ENCODE data around the gene MEIOB.
A peak's percentile ranks its signal among the peaks of the same experiment; 100 is the strongest.
"Not testable (repeated sequence)": the region's sequence is repeated elsewhere in the genome, so short reads cannot be mapped to it uniquely, and the experiment has no call there.

Gene MEIOB

GRCh38 chr16:1871974-1872635 lies at the start of gene MEIOB:
TSS of gene MEIOB (minus strand) at chr16:1872164. CDS start at chr16:1868175, 3,989 bp downstream.
- DNase-seq: peak; percentile 16

GRCh38 chr16:1920727-1921171 lies 48.8 kb upstream of the MEIOB start:
- DNase-seq: no peak

GRCh38 chr16:1920122-1920521 lies 48.2 kb upstream of the MEIOB start:
- DNase-seq: not testable (repeated sequence)

- DNase-seq: no peak
Observed at GRCh38 chr16:1919327-1919998, 47.5 kb upstream of the MEIOB start.

GRCh38 chr16:1918351-1919326 lies 46.7 kb upstream of the MEIOB start, which contains the start of gene HS3ST6:
TSS of gene HS3ST6 (minus strand) at chr16:1918415. CDS start at chr16:1918323, 92 bp downstream.
- DNase-seq: no peak

- DNase-seq: no peak
Observed at GRCh38 chr16:1917665-1918350, 45.8 kb upstream of the MEIOB start.

- no peak for DNase-seq
Observed at GRCh38 chr16:1917056-1917664, 45.2 kb upstream of the MEIOB start.

GRCh38 chr16:1916640-1916990 lies 44.7 kb upstream of the MEIOB start:
- DNase-seq: no peak

- DNase-seq: no peak
Observed at GRCh38 chr16:1915732-1916639, 44.0 kb upstream of the MEIOB start.

GRCh38 chr16:1914988-1915387 lies 43.0 kb upstream of the MEIOB start:
- no peak for DNase-seq

GRCh38 chr16:1914084-1914608 lies 42.2 kb upstream of the MEIOB start:
- no peak for DNase-seq

GRCh38 chr16:1913327-1914083 lies 41.5 kb upstream of the MEIOB start:
- DNase-seq: no peak

GRCh38 chr16:1912215-1912543 lies 40.2 kb upstream of the MEIOB start:
- no peak for DNase-seq

GRCh38 chr16:1911467-1912214 lies 39.7 kb upstream of the MEIOB start:
- no peak for DNase-seq

- no peak for DNase-seq
Observed at GRCh38 chr16:1909561-1910231, 37.7 kb upstream of the MEIOB start.

- DNase-seq: no peak
Observed at GRCh38 chr16:1908983-1909382, 37.0 kb upstream of the MEIOB start.

GRCh38 chr16:1908184-1908583 lies 36.2 kb upstream of the MEIOB start:
- DNase-seq: no peak

- no peak for DNase-seq
Observed at GRCh38 chr16:1907226-1907860, 35.4 kb upstream of the MEIOB start.

- no peak for DNase-seq
Observed at GRCh38 chr16:1906846-1907165, 34.8 kb upstream of the MEIOB start.
